Coronary artery (tissue), 2 donors: ENCODE measurements around the gene NRAS.
"Not testable (repeated sequence)": the region's sequence is repeated elsewhere in the genome, so short reads cannot be mapped to it uniquely, and the experiment has no call there.

Experiments
- DNase-seq: peaks from one replicate; pipeline ENCODE4 v3.0.0-alpha.2; 2017; ENCODE audit warnings: low spot score
- H3K27ac ChIP-seq, 2 donors: fragments of 200-600 bp; sonication (generic); one replicate each; pipeline ENCODE4 v1.5.1; 2016 to 2019
- H3K4me3 ChIP-seq: fragments of 200-600 bp; sonication (generic); 2 replicates; pipeline ENCODE4 v1.5.1; 2016; ENCODE audit warnings: mild to moderate bottlenecking, moderate library complexity
- CTCF ChIP-seq: fragments of 200-600 bp; sonication (generic); IDR thresholded peaks from one replicate; pipeline ENCODE4 v1.5.1; 2019; ENCODE audit warnings: antibody characterized with exemption

Gene NRAS

GRCh38 chr1:114755006-114755931 lies 38.7 kb upstream of the NRAS start:
- no peak for DNase-seq
- no peak for TF ChIP-seq CTCF
- Histone ChIP-seq H3K4me3 (peak overlapping the region; percentile 99), H3K27ac (no peak overlapping the region)

GRCh38 chr1:114753702-114754101 lies 37.1 kb upstream of the NRAS start:
- H3K27ac ChIP-seq = peak overlapping the region in 1 of 2 donors; percentile 7
- not testable (repeated sequence) for DNase-seq
- peak overlapping the region; percentile 10 for H3K4me3 ChIP-seq

GRCh38 chr1:114753143-114753542 lies 36.6 kb upstream of the NRAS start:
- TF ChIP-seq CTCF = no peak
- H3K4me3 ChIP-seq = no peak overlapping the region

GRCh38 chr1:114750780-114751179 lies 34.2 kb upstream of the NRAS start:
- Histone ChIP-seq H3K4me3 (no peak overlapping the region), H3K27ac (no peak overlapping the region)
- no peak for DNase-seq
- no peak for TF ChIP-seq CTCF

More at GRCh38 chr1:114753143-114753542, 36.6 kb upstream of the NRAS start:
- H3K27ac ChIP-seq = no peak overlapping the region
- no peak for DNase-seq

GRCh38 chr1:114749835-114750234 lies 33.3 kb upstream of the NRAS start:
- Histone ChIP-seq H3K27ac (no peak overlapping the region), H3K4me3 (no peak overlapping the region)
- no peak for TF ChIP-seq CTCF
- DNase-seq = no peak

GRCh38 chr1:114746450-114747121 lies 30.0 kb upstream of the NRAS start:
- no peak overlapping the region for H3K27ac ChIP-seq
- no peak for TF ChIP-seq CTCF
- no peak for DNase-seq
- no peak overlapping the region for H3K4me3 ChIP-seq

- Histone ChIP-seq H3K27ac (no peak overlapping the region), H3K4me3 (no peak overlapping the region)
- no peak for DNase-seq
- no peak for TF ChIP-seq CTCF
Measured at GRCh38 chr1:114745291-114745690, 28.7 kb upstream of the NRAS start.
